KOPT-K1 (cell line): ENCODE results near the gene KCNK2.

Experiments used
- H3K27ac ChIP-seq: fragments of 200-600 bp; sonication (generic); 2 replicates; pipeline ENCODE4 v1.5.1; 2016; ENCODE audit warnings: antibody characterized with exemption, mild to moderate bottlenecking, low read depth, low read length; ENCODE audit not compliant: poor library complexity, severe bottlenecking
- H3K36me3 ChIP-seq: fragments of 200-600 bp; sonication (generic); 2 replicates; pipeline ENCODE4 v1.5.1; 2017; ENCODE audit warnings: antibody characterized with exemption, mild to moderate bottlenecking, low read length, moderate library complexity; ENCODE audit not compliant: insufficient read depth
- H3K9me3 ChIP-seq: fragments of 200-600 bp; sonication (generic); 2 replicates; pipeline ENCODE4 v1.5.1; 2017; ENCODE audit warnings: antibody characterized with exemption, low read length, mild to moderate bottlenecking; ENCODE audit not compliant: insufficient read depth, poor library complexity, severe bottlenecking

The KCNK2 gene

GRCh38 chr1:215277532-215277931, 195.0 kb downstream of the KCNK2 start:
- H3K27ac ChIP-seq: no peak overlapping the region
- no peaks in the 10 kb centered on the region for H3K9me3 ChIP-seq
- H3K36me3 ChIP-seq: no peaks in the 10 kb centered on the region

GRCh38 chr1:215279682-215280081, 197.1 kb downstream of the KCNK2 start:
- Histone ChIP-seq H3K27ac (no peak overlapping the region), H3K9me3 (no peaks in the 10 kb centered on the region), H3K36me3 (no peaks in the 10 kb centered on the region)

- no peak overlapping the region for H3K27ac ChIP-seq
- no peaks in the 10 kb centered on the region for H3K9me3 ChIP-seq
- no peaks in the 10 kb centered on the region for H3K36me3 ChIP-seq
These were observed 200.0 kb downstream of the KCNK2 start for GRCh38 chr1:215282557-215282956.

GRCh38 chr1:215285013-215285800, 202.7 kb downstream of the KCNK2 start:
- Histone ChIP-seq H3K9me3 (no peaks in the 10 kb centered on the region), H3K36me3 (no peaks in the 10 kb centered on the region), H3K27ac (no peak overlapping the region)
